Measurements from ENCODE around the gene CACYBP. TPM values are rescaled to one million over a fixed set of nuclear protein-coding genes. Genes with fewer than 3 reads are reported as not detected.
"Not testable (repeated sequence)": the region's sequence is repeated elsewhere in the genome, so short reads cannot be mapped to it uniquely, and the experiment has no call there.

Gene CACYBP
- total RNA-seq, 1 experiment from 2014 or later: 384 TPM

DNA sequence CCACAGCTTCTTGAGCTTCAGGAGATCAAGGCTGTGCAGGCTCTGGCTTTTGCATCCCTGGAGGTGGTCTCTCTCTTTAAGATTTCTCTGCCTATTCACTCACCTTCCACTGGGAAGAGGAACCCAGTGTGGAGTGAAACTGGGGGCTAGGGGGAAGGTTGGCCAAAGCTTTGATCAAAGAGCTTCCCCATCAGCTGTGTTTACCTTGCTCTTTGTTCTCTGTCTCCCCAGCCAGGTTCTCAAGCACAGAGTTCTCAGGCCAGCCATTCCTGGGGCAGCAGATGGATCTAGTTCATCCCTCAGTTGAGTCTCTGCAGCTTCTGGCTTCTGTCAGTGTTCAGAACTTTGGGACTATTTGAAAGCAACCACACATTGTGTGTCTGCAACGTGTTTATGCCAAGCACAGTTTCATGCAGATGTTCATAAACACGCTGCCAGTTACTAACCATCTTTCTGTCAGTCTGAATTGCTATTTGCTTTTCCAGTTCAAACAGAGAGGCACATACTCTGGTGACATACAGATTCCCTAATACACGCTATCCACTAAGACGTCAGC, 40.7 kb downstream of the CACYBP start:
- no TSS peak for BruUV-seq (replicated peaks)
- TF ChIP-seq CTCF (IDR thresholded peaks at IDR 0.05; ENCODE audit: unreplicated experiment): no peak
- Mint-ChIP-seq H3K36me3 (ENCODE audit: insufficient read depth, unreplicated experiment) (no peaks in the 10 kb centered on the region), H3K27ac (ENCODE audit: unreplicated experiment) (no peak overlapping the region), H3K9me3 (ENCODE audit: low read depth, unreplicated experiment) (no peaks in the 10 kb centered on the region), H3K4me1 (ENCODE audit: low read depth, unreplicated experiment) (no peaks in the 10 kb centered on the region), H3K4me3 (ENCODE audit: low read depth, unreplicated experiment) (no peak overlapping the region), H3K27me3 (ENCODE audit: unreplicated experiment) (peaks cover 82% of the 10 kb centered on the region)
- CTCF ChIA-PET: interaction anchor here (1.8 kb wide), 1 partner anchor 11 kb away, joined by 7 read pairs; no protein-coding TSS in a partner anchor
- no peak for DNase-seq
- intact Hi-C loops (cut with micrococcal nuclease; ENCODE audit: unreplicated experiment): no loop called here

DNA sequence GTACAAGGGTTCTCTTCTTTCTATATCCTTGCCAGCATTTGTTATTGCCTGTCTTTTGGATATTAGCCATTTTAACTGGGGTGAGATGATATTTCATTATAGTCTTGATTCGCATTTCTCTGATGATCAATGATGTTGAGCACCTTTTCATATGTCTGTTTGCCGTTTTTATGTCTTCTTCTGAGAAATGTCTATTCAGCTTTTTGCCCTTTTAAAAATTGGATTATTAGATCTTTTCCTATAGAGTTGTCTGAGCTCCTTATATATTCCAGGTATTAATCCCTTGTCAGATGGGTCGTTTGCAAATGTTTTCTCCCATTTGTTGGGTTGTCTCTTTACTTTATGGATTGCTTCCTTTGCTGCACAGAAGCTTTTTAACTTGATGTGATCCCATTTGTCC, 42.9 kb downstream of the CACYBP start:
- Mint-ChIP-seq H3K27ac (ENCODE audit: unreplicated experiment) (no peak overlapping the region), H3K4me1 (ENCODE audit: low read depth, unreplicated experiment) (no peaks in the 10 kb centered on the region), H3K4me3 (ENCODE audit: low read depth, unreplicated experiment) (no peak overlapping the region), H3K27me3 (ENCODE audit: unreplicated experiment) (peaks cover 73% of the 10 kb centered on the region), H3K9me3 (ENCODE audit: low read depth, unreplicated experiment) (no peaks in the 10 kb centered on the region), H3K36me3 (ENCODE audit: insufficient read depth, unreplicated experiment) (no peaks in the 10 kb centered on the region)
- TF ChIP-seq CTCF (IDR thresholded peaks at IDR 0.05; ENCODE audit: unreplicated experiment): no peak
- no peak for DNase-seq
- intact Hi-C loops (cut with micrococcal nuclease; ENCODE audit: unreplicated experiment): no loop called here
- BruUV-seq (replicated peaks): no TSS peak
- CTCF ChIA-PET: no interaction called here

DNA sequence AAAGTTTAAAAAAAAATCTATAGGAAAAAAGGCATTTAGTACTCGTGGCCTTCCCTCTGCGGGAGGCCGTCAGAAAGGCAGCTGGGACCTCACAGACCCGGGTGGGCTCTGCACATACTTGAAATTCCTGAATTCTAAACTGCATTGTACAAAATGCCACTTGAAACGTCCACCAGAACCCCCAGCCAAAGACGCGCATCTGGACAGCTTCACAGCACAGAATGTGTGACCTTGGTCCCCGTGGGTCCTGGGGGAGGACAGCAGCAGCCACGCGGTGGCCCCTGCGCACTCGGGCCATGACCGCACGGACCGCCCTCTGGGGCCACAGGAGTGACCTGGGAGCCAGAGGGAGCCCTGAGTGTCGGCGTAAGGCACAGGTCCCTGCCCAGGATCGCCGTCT, 44.1 kb downstream of the CACYBP start:
- no peak overlapping the region for H3K4me3 Mint-ChIP-seq (ENCODE audit: low read depth, unreplicated experiment)
- peaks cover 73% of the 10 kb centered on the region for H3K27me3 Mint-ChIP-seq (ENCODE audit: unreplicated experiment)
- no peaks in the 10 kb centered on the region for H3K4me1 Mint-ChIP-seq (ENCODE audit: low read depth, unreplicated experiment)
- H3K9me3 Mint-ChIP-seq (ENCODE audit: low read depth, unreplicated experiment): no peaks in the 10 kb centered on the region
- DNase-seq: no peak
- no peak for TF ChIP-seq CTCF (IDR thresholded peaks at IDR 0.05; ENCODE audit: unreplicated experiment)
- H3K27ac Mint-ChIP-seq (ENCODE audit: unreplicated experiment): no peak overlapping the region
- intact Hi-C loops (cut with micrococcal nuclease; ENCODE audit: unreplicated experiment): no loop called here
- CTCF ChIA-PET: no interaction called here
- H3K36me3 Mint-ChIP-seq (ENCODE audit: insufficient read depth, unreplicated experiment): no peaks in the 10 kb centered on the region
- BruUV-seq (replicated peaks): no TSS peak

- H3K27ac Mint-ChIP-seq (ENCODE audit: unreplicated experiment); intact Hi-C loops (cut with micrococcal nuclease; ENCODE audit: unreplicated experiment); H3K4me1 Mint-ChIP-seq (ENCODE audit: low read depth, unreplicated experiment); CTCF ChIA-PET; H3K36me3 Mint-ChIP-seq (ENCODE audit: insufficient read depth, unreplicated experiment); BruUV-seq (replicated peaks); DNase-seq; H3K4me3 Mint-ChIP-seq (ENCODE audit: low read depth, unreplicated experiment); H3K9me3 Mint-ChIP-seq (ENCODE audit: low read depth, unreplicated experiment): not testable (repeated sequence)
- peaks cover 73% of the 10 kb centered on the region for H3K27me3 Mint-ChIP-seq (ENCODE audit: unreplicated experiment)
Observed at GRCh38 chr1:175044591-175044990, 44.8 kb downstream of the CACYBP start.

GRCh38 chr1:175045097-175045496, 45.4 kb downstream of the CACYBP start:
- no peaks in the 10 kb centered on the region for H3K4me1 Mint-ChIP-seq (ENCODE audit: low read depth, unreplicated experiment)
- no peaks in the 10 kb centered on the region for H3K36me3 Mint-ChIP-seq (ENCODE audit: insufficient read depth, unreplicated experiment)
- no peak for TF ChIP-seq CTCF (IDR thresholded peaks at IDR 0.05; ENCODE audit: unreplicated experiment)
- intact Hi-C loops (cut with micrococcal nuclease; ENCODE audit: unreplicated experiment): no loop called here
- BruUV-seq (replicated peaks): no TSS peak
- no peak for DNase-seq
- H3K9me3 Mint-ChIP-seq (ENCODE audit: low read depth, unreplicated experiment): no peaks in the 10 kb centered on the region
- no peak overlapping the region for H3K4me3 Mint-ChIP-seq (ENCODE audit: low read depth, unreplicated experiment)
- H3K27me3 Mint-ChIP-seq (ENCODE audit: unreplicated experiment): peaks cover 73% of the 10 kb centered on the region
- no peak overlapping the region for H3K27ac Mint-ChIP-seq (ENCODE audit: unreplicated experiment)
- CTCF ChIA-PET: no interaction called here
